ENCODE results near the gene PKNOX1. TPM values are rescaled to one million over a fixed set of nuclear protein-coding genes. Genes with fewer than 3 reads are reported as not detected.
"Not testable (repeated sequence)": the region's sequence is repeated elsewhere in the genome, so short reads cannot be mapped to it uniquely, and the experiment has no call there.

The PKNOX1 gene, protein sequence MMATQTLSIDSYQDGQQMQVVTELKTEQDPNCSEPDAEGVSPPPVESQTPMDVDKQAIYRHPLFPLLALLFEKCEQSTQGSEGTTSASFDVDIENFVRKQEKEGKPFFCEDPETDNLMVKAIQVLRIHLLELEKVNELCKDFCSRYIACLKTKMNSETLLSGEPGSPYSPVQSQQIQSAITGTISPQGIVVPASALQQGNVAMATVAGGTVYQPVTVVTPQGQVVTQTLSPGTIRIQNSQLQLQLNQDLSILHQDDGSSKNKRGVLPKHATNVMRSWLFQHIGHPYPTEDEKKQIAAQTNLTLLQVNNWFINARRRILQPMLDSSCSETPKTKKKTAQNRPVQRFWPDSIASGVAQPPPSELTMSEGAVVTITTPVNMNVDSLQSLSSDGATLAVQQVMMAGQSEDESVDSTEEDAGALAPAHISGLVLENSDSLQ
- 17.5 and 20.3 TPM in 2 replicates for total RNA-seq

DNA sequence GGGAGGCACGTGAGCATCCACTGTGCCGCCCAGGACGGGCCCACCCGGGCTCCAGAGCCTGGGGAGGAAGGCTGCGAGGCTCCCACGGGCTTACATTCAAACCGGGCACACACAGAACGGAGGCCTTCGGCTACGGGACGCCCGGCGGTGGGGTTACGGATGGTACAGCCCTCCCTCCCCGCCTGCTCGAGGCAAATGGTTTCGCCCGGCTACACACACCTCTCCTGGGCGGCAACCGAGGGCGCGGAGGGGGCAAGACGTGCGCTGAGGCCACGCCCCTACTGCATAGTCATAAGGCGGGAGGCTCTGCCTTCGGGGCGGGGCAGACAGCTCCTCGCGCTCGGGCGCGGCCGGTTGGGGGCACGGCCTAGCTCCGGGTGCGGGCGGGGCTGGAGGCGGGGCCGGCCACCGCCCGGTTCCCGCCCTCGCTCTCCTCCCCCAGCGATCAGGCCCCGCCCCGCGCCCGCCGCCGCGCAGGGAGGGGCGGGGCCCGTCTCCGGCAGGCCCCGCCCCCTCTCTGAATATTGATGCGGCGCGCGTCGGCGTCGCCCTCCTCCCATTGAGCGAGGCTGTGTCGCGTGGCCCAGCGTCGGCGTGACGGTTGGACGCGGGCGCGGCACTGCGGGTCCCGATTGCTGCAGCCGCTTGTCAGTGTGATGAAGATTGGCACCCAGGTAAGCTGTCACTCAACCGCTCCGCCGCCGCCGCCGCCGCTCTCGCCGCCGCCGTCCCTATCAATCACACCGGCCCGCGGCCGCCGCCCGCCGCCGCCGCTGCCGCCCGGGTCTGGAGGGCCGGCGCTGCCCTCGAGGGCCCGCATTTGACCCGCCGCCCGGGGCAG is at the start of gene PKNOX1:
TSS of gene PKNOX1 (plus strand) at position 572 of the 841 bp plus-strand sequence. CDS start 29,820 bp downstream, outside the sequence.
- peak within 1 kb of the TSS; percentile 83 for H3K4me3 ChIP-seq (ENCODE audit: low read depth, low read length)
- peak; percentile 56 for DNase-seq (ENCODE audit: low read depth)
- TF ChIP-seq, protein P1, sequence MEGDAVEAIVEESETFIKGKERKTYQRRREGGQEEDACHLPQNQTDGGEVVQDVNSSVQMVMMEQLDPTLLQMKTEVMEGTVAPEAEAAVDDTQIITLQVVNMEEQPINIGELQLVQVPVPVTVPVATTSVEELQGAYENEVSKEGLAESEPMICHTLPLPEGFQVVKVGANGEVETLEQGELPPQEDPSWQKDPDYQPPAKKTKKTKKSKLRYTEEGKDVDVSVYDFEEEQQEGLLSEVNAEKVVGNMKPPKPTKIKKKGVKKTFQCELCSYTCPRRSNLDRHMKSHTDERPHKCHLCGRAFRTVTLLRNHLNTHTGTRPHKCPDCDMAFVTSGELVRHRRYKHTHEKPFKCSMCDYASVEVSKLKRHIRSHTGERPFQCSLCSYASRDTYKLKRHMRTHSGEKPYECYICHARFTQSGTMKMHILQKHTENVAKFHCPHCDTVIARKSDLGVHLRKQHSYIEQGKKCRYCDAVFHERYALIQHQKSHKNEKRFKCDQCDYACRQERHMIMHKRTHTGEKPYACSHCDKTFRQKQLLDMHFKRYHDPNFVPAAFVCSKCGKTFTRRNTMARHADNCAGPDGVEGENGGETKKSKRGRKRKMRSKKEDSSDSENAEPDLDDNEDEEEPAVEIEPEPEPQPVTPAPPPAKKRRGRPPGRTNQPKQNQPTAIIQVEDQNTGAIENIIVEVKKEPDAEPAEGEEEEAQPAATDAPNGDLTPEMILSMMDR (conservative IDR thresholded peaks at IDR 0.05; ENCODE audit: low read depth, low read length) = no peak

DNA sequence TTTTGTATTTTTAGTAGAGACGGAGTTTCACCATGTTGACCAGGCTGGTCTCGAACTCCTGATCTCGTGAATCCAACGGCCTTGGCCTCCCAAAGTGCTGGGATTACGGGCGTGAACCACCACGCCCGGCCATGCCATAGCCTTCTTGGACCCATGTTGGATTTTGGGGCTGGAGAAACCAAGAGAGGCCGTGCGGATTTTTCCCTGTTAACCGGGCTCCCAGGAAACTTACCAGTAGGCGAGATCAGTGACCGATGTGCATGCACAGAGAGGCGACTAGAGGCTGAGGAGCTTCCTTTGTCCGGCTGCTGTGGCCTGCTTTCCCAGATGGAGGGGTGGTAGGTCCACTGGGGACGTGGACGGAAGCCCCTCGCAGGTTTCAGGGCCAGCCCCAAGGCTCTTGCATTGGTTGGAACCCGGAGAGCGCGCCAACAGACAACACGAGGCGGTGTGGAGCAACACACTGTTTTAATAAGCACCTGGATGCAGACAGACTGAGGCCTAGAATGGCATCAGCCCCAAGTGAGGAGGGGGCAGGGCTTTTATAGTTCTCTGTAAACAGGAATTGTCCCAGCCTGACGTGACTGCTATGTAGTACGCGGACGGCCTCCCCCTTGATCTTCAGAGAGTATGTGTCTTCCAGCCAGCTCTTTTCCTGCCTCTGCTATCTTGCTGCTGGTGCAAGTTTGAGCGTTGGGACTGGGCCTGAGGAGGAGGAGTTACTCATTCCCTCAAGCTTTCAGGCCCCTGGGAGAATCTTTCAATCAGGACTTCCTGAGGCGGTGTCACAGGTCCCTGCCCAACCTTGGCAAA is 49.0 kb upstream of the PKNOX1 start, which contains the start of gene ERVH48-1:
TSS of gene ERVH48-1 (minus strand) at position 517 of the 813 bp plus-strand sequence. CDS start 6,624 bp downstream, outside the sequence.
- H3K4me3 ChIP-seq (ENCODE audit: low read depth, low read length) = no peak within 1 kb of the TSS
- TF ChIP-seq, protein P1 (conservative IDR thresholded peaks at IDR 0.05; ENCODE audit: low read depth, low read length) = no peak
- DNase-seq (ENCODE audit: low read depth) = no peak

DNA sequence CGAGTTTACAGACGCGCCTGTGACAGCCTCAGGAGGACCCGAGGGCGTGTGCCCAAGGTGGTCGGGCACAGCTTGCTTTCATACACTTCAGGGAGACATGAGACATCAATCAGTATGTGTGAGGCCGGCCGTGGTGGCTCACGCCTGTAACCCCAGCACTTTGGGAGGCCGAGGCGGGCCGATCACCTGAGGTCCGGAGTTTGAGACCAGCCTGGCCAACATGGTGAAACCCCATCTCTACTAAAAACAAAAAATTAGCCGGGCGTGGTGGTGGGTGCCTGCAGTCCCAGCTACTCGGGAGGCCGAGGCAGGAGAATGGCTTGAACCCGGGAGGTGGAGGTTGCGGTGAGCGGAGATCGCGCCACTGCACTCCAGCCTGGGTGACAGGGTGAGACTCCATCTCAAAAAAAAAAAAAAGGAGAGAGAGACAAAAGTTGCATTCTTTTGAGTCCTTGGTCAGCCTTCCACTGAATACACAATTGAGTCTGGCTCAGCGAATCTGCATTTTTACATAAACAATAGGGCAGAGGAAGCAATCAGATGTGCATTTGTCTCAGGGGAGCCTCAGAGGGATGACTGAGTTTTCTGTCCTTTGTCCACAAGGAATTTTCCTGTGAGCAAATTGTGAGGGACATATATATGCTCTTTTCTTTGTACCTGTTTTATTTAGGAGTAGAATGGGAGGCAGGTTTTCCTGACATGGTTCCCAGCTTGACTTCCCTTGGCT is 46.7 kb upstream of the PKNOX1 start:
- not testable (repeated sequence) for H3K4me3 ChIP-seq (ENCODE audit: low read depth, low read length); DNase-seq (ENCODE audit: low read depth)

DNA sequence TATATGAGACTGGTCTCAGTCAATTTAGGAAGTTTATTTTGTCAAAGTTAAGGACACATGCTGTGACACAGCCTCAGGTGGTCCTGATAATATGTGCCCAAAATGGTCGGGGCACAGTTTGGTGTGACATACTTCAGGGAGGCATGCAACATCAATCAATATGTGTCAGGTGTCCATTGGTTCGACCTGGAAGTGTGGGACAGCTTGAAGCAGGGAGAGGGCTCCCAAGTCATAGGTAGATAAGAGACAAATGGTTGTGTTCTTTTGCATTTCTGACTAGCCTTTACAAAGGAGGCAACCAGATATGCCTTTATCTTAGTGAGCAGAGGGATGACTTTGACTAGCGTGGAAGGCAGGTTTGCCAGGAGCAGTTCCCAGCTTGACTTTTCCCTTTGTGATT is 44.4 kb upstream of the PKNOX1 start:
- H3K4me3 ChIP-seq (ENCODE audit: low read depth, low read length) = no peak overlapping the region
- TF ChIP-seq, protein P1 (conservative IDR thresholded peaks at IDR 0.05; ENCODE audit: low read depth, low read length) = no peak
- no peak for DNase-seq (ENCODE audit: low read depth)

DNA sequence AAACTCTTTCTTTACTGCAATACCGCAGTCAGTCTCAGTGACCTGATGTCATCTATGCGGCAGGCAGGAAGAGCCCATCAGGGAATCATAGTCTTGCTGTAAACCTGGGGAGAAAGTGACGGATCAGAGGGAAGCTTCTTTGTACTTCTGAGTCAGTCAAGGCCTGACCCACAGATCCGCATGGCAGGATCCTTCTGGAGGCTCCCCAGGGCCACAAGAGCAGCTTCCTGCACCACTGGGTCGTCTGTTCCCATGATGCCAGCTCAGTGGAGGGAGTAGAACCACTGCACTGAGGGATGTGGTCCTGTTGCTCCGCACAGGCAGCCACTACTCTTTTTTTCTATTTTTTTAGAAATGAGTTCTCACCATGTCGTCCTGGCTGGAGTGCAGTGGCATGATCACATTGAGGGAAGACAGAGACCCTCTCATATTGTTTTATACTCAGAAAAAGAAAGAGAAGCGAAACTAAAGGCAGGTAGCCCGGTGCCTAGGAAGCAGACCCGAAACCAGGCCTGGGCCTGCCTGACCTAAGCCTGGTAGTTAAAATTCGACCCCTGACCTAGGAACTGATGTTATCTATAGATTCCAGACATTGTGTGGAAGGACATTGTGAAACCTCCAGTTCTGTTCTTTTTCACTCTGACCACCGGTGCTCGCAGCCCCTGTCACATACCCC is 42.7 kb upstream of the PKNOX1 start:
- TF ChIP-seq, protein P1 (conservative IDR thresholded peaks at IDR 0.05; ENCODE audit: low read depth, low read length) = no peak
- DNase-seq (ENCODE audit: low read depth) = no peak
- H3K4me3 ChIP-seq (ENCODE audit: low read depth, low read length) = no peak overlapping the region

DNA sequence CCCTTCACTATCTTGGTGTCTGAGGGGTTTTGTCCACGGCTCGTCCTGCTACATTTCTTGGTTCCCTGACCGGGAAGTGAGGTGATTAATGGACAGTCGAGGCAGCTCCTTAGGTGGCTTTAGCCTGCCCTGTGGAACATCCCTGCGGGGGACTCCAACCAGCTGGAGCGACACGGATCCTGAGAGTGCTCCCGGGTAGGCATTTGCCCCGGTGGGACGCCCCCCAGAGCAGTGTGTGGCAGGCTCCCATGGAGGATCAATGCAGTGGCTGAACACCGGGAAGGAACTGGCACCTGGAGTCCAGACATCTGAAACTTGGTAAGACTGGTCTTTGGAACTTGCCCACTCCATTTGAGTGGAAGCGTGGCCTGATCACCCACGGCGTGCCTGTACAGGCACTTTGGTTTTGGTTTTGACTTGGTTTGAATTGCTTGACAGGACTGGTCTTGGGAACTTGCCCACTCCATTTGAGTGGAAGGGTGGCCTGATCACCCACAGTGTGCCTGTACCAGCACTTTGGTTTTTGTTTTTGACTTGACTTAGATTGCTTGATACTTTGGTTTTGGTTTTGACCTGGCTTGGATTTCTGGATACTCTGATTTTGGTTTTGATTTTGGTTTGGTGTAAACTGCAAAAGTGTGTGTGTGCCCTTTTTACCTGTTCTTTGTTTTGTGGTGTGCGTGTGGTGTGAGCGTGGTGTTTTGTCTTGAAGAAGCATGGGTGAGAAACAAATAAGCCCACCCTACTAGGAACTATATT is 41.8 kb upstream of the PKNOX1 start:
- DNase-seq (ENCODE audit: low read depth); H3K4me3 ChIP-seq (ENCODE audit: low read depth, low read length): not testable (repeated sequence)

DNA sequence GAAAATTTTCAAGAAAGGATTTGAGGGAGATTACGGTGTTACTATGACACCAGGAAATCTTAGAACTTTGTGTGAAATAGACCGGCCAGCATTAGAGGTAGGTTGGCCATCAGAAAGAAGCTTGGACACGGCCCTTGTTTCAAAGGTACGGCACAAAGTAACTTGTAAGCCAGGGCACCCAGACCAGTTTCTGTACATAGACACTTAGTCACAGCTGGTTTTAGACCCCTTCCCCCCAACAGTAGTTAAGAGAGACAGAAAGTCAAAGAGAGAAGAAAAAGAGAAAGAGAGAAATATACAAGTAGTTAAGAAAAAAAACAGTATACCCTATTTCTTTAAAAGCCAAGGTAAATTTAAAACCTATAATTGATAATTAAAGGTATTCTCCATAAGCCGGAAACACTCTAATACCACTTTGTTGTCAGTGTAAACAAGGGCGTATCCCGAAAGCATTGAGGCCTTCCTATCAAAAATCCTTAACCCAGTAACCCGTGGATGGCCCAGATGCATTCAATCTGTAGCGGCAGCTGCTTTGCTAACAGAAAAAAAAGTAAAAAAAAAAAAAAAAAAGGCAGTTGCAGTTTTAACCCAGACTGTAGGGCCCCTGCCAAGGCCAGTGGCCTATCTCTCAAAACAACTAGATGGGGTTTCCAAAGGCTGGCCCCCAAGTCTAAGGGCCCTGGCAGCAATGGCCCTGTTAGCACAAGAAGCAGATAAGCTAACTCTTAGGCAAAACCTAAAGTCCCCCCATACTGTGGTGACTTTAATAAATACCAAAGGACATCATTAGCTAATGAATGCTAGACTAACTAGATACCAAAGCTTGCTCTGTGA is 41.0 kb upstream of the PKNOX1 start:
- not testable (repeated sequence) for H3K4me3 ChIP-seq (ENCODE audit: low read depth, low read length); DNase-seq (ENCODE audit: low read depth)

DNA sequence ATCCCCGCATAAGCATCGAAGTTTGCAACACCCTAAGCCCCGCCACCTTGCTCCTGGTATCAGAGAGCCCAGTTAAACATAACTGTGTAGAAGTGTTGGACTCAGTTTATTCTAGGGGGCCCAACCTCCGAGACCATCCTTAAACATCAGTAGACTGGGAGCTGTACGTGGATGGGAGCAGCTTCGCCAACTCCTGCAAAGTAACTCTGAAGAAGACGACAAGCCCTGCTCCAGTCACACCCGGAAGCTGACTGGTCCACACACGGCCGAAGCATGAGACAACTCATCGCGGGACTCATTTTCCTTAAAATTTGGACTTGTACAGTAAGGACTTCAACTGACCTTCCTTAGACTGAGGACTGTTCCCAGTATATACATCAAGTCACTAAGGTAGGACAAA is 40.4 kb upstream of the PKNOX1 start:
- DNase-seq (ENCODE audit: low read depth) = not testable (repeated sequence)

DNA sequence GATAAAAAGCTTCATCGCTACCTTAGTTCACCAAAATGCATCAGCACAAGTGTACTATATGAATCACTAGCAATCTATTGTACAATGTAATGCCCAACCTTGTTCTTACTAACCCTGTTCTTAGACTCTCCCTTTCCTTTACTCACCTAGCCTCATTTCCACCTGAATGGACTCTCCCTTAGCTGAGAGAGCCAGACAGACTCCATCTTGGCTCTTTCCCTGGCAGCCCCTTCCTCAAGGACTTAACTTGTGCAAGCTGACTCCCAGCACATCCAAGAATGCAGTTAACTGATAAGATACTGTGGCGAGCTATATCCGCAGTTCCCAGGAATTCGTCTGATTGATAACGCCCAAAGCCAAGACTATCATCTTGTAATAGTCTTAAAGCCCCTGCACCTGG is 38.0 kb upstream of the PKNOX1 start:
- DNase-seq (ENCODE audit: low read depth); H3K4me3 ChIP-seq (ENCODE audit: low read depth, low read length): not testable (repeated sequence)

More for the DNA sequence above, 40.4 kb upstream of the PKNOX1 start:
- not testable (repeated sequence) for H3K4me3 ChIP-seq (ENCODE audit: low read depth, low read length)
